ENCODE measurements around the gene NNMT. TPM values are rescaled to one million over a fixed set of nuclear protein-coding genes. Genes with fewer than 3 reads are reported as not detected.

The NNMT gene
- total RNA-seq, 1 donor from 2014 or later, result 2.8 TPM

- H3K4me3 Mint-ChIP-seq, result no peak overlapping the region
Measured at GRCh38 chr11:114343020-114343419, 46.8 kb downstream of the NNMT start.

DNA sequence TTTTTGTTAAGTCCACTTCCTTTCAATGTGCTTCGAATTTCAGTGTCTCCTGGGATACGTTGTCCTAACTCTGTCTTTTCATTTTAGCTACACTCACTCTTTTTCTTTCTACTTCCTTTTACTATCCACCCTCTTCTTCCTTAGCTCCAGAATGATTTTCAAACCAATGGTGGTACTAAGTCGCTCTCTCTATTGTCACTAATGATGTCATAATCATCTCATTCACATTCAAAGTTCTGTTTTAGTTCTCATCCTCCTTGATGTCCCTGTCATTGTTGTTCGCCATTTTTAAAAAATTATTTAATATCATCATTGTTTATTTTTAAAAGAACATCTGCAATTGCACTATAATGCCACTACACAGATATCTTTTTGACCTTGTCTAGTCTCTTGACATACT, 47.3 kb downstream of the NNMT start:
- H3K9me3 Mint-ChIP-seq, result no peaks in the 10 kb centered on the region
- no peaks in the 10 kb centered on the region for H3K27me3 Mint-ChIP-seq
- TF ChIP-seq, protein P1, sequence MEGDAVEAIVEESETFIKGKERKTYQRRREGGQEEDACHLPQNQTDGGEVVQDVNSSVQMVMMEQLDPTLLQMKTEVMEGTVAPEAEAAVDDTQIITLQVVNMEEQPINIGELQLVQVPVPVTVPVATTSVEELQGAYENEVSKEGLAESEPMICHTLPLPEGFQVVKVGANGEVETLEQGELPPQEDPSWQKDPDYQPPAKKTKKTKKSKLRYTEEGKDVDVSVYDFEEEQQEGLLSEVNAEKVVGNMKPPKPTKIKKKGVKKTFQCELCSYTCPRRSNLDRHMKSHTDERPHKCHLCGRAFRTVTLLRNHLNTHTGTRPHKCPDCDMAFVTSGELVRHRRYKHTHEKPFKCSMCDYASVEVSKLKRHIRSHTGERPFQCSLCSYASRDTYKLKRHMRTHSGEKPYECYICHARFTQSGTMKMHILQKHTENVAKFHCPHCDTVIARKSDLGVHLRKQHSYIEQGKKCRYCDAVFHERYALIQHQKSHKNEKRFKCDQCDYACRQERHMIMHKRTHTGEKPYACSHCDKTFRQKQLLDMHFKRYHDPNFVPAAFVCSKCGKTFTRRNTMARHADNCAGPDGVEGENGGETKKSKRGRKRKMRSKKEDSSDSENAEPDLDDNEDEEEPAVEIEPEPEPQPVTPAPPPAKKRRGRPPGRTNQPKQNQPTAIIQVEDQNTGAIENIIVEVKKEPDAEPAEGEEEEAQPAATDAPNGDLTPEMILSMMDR (conservative IDR thresholded peaks at IDR 0.05), result no peak
- H3K4me1 Mint-ChIP-seq (ENCODE audit: unreplicated experiment), result peaks cover 5% of the 10 kb centered on the region
- no peak overlapping the region for H3K27ac Mint-ChIP-seq
- H3K4me3 Mint-ChIP-seq, result no peak overlapping the region
- DNase-seq (ENCODE audit: extremely low spot score, unreplicated experiment), result no peak
- H3K36me3 Mint-ChIP-seq, result no peaks in the 10 kb centered on the region

More at GRCh38 chr11:114343020-114343419, 46.8 kb downstream of the NNMT start:
- Mint-ChIP-seq H3K4me1 (ENCODE audit: unreplicated experiment) (peaks cover 5% of the 10 kb centered on the region), H3K27ac (no peak overlapping the region), H3K9me3 (no peaks in the 10 kb centered on the region), H3K27me3 (no peaks in the 10 kb centered on the region), H3K36me3 (no peaks in the 10 kb centered on the region)
- DNase-seq (ENCODE audit: extremely low spot score, unreplicated experiment), result no peak
- TF ChIP-seq, protein P1 (conservative IDR thresholded peaks at IDR 0.05), result no peak

DNA sequence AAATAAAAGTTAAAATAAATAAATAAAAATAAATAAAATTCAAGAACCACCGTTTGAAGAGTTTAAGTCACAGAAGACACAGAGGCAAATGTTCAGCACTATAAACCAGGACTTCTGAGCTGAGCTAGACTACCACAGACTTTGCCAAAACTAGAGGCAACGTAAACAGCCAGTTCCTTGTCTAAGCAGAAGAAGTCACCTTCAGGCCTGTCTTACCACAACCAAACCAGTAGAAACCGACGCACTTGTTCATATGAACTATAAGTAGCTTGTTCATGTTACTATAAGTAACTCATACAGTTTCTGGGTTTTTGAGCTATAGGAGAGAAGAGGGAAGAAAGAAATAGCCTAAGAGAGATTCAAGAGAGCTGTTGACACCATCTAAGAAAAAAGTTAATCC, 48.3 kb downstream of the NNMT start:
- Mint-ChIP-seq H3K9me3 (no peaks in the 10 kb centered on the region), H3K27me3 (no peaks in the 10 kb centered on the region), H3K4me1 (ENCODE audit: unreplicated experiment) (peaks cover 5% of the 10 kb centered on the region), H3K27ac (no peak overlapping the region), H3K4me3 (no peak overlapping the region), H3K36me3 (no peaks in the 10 kb centered on the region)
- TF ChIP-seq, protein P1 (conservative IDR thresholded peaks at IDR 0.05), result no peak
- DNase-seq (ENCODE audit: extremely low spot score, unreplicated experiment), result no peak

DNA sequence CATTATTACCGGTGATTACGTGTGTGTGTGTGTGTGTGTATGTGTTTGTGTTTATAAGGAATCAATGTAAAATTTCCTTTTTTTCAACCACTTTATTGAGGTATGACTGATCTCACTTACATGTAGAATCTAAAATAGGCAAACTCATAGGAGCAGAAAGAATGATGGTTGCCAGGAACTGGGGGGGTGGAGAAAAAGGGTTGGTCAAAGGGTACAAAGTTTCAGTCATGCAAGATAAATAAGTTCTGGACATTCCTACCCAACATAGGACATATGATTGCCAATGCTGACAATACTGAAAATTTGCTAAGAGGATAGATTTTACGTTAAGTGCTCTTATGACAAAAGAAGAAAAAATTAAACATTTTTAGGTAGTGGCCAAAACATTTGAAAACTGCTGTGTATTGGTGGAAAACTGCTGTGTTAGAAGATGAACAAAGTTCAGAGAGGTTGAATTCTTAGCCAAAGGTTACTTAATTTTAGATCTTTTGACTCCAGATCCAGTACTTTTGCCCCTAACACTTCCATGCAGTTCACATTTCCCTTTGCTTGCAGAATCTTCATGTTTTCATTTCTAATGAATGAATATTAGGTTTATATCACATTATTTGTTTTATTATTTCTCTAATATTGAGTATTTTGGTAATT, 49.5 kb downstream of the NNMT start:
- Mint-ChIP-seq H3K27me3 (no peaks in the 10 kb centered on the region), H3K36me3 (no peaks in the 10 kb centered on the region), H3K9me3 (no peaks in the 10 kb centered on the region), H3K4me1 (ENCODE audit: unreplicated experiment) (no peaks in the 10 kb centered on the region), H3K4me3 (no peak overlapping the region), H3K27ac (no peak overlapping the region)
- no peak for DNase-seq (ENCODE audit: extremely low spot score, unreplicated experiment)
- TF ChIP-seq, protein P1 (conservative IDR thresholded peaks at IDR 0.05), result no peak

DNA sequence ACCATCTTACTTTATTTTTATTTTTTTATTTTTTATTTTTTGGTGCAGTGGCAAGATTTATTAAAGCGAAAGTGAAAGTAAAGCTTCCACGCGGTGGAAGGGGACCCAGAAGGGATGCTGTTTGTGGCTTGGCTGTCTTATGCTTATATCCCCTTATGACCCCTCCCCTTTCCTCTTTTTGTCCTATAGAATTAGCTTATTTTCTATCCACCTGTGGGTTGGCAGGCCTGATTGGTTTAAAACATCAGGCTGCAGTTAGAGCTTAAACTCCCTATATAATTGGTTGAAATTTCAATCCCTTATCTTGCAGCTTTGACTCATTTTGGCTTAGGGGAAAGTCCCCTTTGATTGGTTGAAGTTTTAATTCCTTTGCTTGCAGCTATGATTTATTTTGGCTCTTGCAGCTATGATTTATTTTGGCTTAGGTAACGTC, 50.5 kb downstream of the NNMT start:
- TF ChIP-seq, protein P1 (conservative IDR thresholded peaks at IDR 0.05), result no peak
- Mint-ChIP-seq H3K9me3 (no peaks in the 10 kb centered on the region), H3K27me3 (no peaks in the 10 kb centered on the region), H3K4me1 (ENCODE audit: unreplicated experiment) (no peaks in the 10 kb centered on the region), H3K4me3 (no peak overlapping the region), H3K36me3 (no peaks in the 10 kb centered on the region), H3K27ac (no peak overlapping the region)
- no peak for DNase-seq (ENCODE audit: extremely low spot score, unreplicated experiment)

Data from type B pancreatic cell (in vitro differentiated cells).